GM18907 (cell line): ENCODE results near the gene ANKRD66.
"Not testable (repeated sequence)": the region's sequence is repeated elsewhere in the genome, so short reads cannot be mapped to it uniquely, and the experiment has no call there.

Experiments used
- ATAC-seq: cut with Tn5 transposase; IDR thresholded peaks from one replicate; pipeline ENCODE4 v1.9.1; 2021; ENCODE audit warnings: mild to moderate bottlenecking, moderate library complexity; ENCODE audit not compliant: unreplicated experiment

The ANKRD66 gene

GRCh38 chr6:46751658-46752057 is 4.9 kb downstream of the ANKRD66 start:
- ATAC-seq = no peak

GRCh38 chr6:46755865-46756264 is 9.1 kb downstream of the ANKRD66 start:
- no peak for ATAC-seq

GRCh38 chr6:46756469-46757213 is 9.9 kb downstream of the ANKRD66 start:
- ATAC-seq = no peak

- no peak for ATAC-seq
These were observed 10.5 kb downstream of the ANKRD66 start for GRCh38 chr6:46757214-46757596.

- ATAC-seq = no peak
These were observed 12.4 kb downstream of the ANKRD66 start for GRCh38 chr6:46758960-46759753.

GRCh38 chr6:46760925-46761324 is 14.2 kb downstream of the ANKRD66 start:
- no peak for ATAC-seq

- ATAC-seq = no peak
These were observed 16.7 kb downstream of the ANKRD66 start for GRCh38 chr6:46763466-46763865.

- not testable (repeated sequence) for ATAC-seq
These were observed 17.5 kb downstream of the ANKRD66 start for GRCh38 chr6:46764280-46764679.

- no peak for ATAC-seq
These were observed 18.2 kb downstream of the ANKRD66 start for GRCh38 chr6:46764961-46765360.

- ATAC-seq = no peak
These were observed 25.3 kb downstream of the ANKRD66 start for GRCh38 chr6:46772016-46772415.

GRCh38 chr6:46772762-46773161 is 26.0 kb downstream of the ANKRD66 start:
- ATAC-seq = no peak

GRCh38 chr6:46773201-46773855 is 26.6 kb downstream of the ANKRD66 start:
- no peak for ATAC-seq

GRCh38 chr6:46774736-46775135 is 28.0 kb downstream of the ANKRD66 start:
- ATAC-seq = not testable (repeated sequence)

- ATAC-seq = no peak
These were observed 29.5 kb downstream of the ANKRD66 start for GRCh38 chr6:46776070-46776712.

- no peak for ATAC-seq
These were observed 31.0 kb downstream of the ANKRD66 start for GRCh38 chr6:46777476-46778346.

GRCh38 chr6:46781478-46782378 is 35.0 kb downstream of the ANKRD66 start:
- ATAC-seq = no peak

GRCh38 chr6:46784535-46784934 is 37.8 kb downstream of the ANKRD66 start:
- no peak for ATAC-seq

- ATAC-seq = no peak
These were observed 41.3 kb downstream of the ANKRD66 start for GRCh38 chr6:46787871-46788540.

GRCh38 chr6:46788791-46789190 is 42.1 kb downstream of the ANKRD66 start:
- ATAC-seq = no peak
